PC-9 (cell line): ENCODE results near the gene RXRA. TPM values are rescaled to one million over a fixed set of nuclear protein-coding genes. Genes with fewer than 3 reads are reported as not detected.

Experiments used
- BruUV-seq: library from RNA; stranded (reverse); fragments of 400-500 nt; replicated peaks from 2 replicates; lab custom pipeline; 2021; lab: Mats Ljungman, UMichigan
- CTCF ChIA-PET: fragments of 300-600 bp; sonication (Branson Sonifier 250); formaldehyde crosslinking; loops from one replicate; lab custom pipeline; 2022; ENCODE audit warnings: antibody characterized with exemption; lab: Charles Lee
- POLR2A ChIA-PET: fragments of 300-600 bp; sonication (Branson Sonifier 250); formaldehyde crosslinking; loops from one replicate; lab custom pipeline; 2022; ENCODE audit warnings: antibody characterized with exemption; ENCODE audit not compliant: unreplicated experiment; lab: Charles Lee
- DNase-seq, 2 experiments: peaks; one replicate each; pipeline versions ENCODE4 v3.0.0 to v3.0.0-alpha.2; 2015 to 2022; ENCODE audit warnings: mixed read lengths in 1 of 2
- H2AFZ ChIP-seq: fragments of 200-600 bp; sonication (generic); 2 replicates; pipeline ENCODE4 v1.8.1; 2017; ENCODE audit warnings: antibody characterized with exemption
- H3F3A ChIP-seq: fragments of 200-600 bp; sonication (generic); 2 replicates; pipeline ENCODE4 v1.8.1; 2017; ENCODE audit warnings: antibody characterized with exemption, mild to moderate bottlenecking, low read depth; ENCODE audit not compliant: insufficient read depth
- H3K27ac ChIP-seq: fragments of 200-600 bp; sonication (generic); 2 replicates; pipeline ENCODE4 v1.6.1; 2016; ENCODE audit warnings: mixed run types
- H3K27me3 ChIP-seq: fragments of 200-600 bp; sonication (generic); 2 replicates; pipeline ENCODE4 v1.6.1; 2016; ENCODE audit warnings: low read depth, mixed run types; ENCODE audit not compliant: insufficient read depth
- H3K36me3 ChIP-seq: fragments of 200-600 bp; sonication (generic); 2 replicates; pipeline ENCODE4 v1.6.1; 2016; ENCODE audit warnings: low read depth, mixed run types
- H3K4me1 ChIP-seq: fragments of 200-600 bp; sonication (generic); replicated peaks from 2 replicates; pipeline ENCODE4 v1.6.1; 2016; ENCODE audit warnings: mixed run types; ENCODE audit not compliant: insufficient read depth
- H3K4me2 ChIP-seq: fragments of 200-600 bp; sonication (generic); 2 replicates; pipeline ENCODE4 v1.6.1; 2017; ENCODE audit warnings: mixed run types
- H3K4me3 ChIP-seq: fragments of 200-600 bp; sonication (generic); 2 replicates; pipeline ENCODE4 v1.6.1; 2016; ENCODE audit warnings: mixed run types
- H3K79me2 ChIP-seq: fragments of 200-600 bp; sonication (generic); 2 replicates; pipeline ENCODE4 v1.6.1; 2017; ENCODE audit warnings: low read depth, mixed run types
- H3K9me2 ChIP-seq: fragments of 200-600 bp; sonication (generic); 2 replicates; pipeline ENCODE4 v1.8.1; 2017; ENCODE audit warnings: mild to moderate bottlenecking; ENCODE audit not compliant: insufficient read depth
- H3K9me3 ChIP-seq: fragments of 200-600 bp; sonication (generic); 2 replicates; pipeline ENCODE4 v1.8.1; 2016; ENCODE audit warnings: low read depth; ENCODE audit not compliant: insufficient read depth
- H4K20me1 ChIP-seq: fragments of 200-600 bp; sonication (generic); 2 replicates; pipeline ENCODE4 v1.8.1; 2017; ENCODE audit not compliant: insufficient read depth
- EZH2 ChIP-seq: fragments of 200-600 bp; sonication (generic); IDR thresholded peaks from 2 replicates; pipeline ENCODE4 v1.8.0; 2017; ENCODE audit warnings: antibody characterized with exemption, low read depth
- intact Hi-C: fragments of 100-400 bp; cut with micrococcal nuclease; formaldehyde crosslinking; loops from one replicate; pipeline ENCODE4 v1.10.0; 2022; ENCODE audit not compliant: unreplicated experiment
- total RNA-seq: library from RNA; stranded (reverse); gene quantifications from 2 replicates; pipeline ENCODE4 v1.2.3, GENCODE V29; 2021
- TF ChIP-seq, protein P1 (sequence below): fragments of 200-600 bp; sonication (generic); conservative IDR thresholded peaks from 2 replicates; pipeline ENCODE4 v1.6.1; 2017; ENCODE audit warnings: mixed run types, antibody characterized with exemption, mild to moderate bottlenecking, moderate library complexity

The RXRA gene
- total RNA-seq, 1 experiment from 2014 or later = 146 TPM

DNA sequence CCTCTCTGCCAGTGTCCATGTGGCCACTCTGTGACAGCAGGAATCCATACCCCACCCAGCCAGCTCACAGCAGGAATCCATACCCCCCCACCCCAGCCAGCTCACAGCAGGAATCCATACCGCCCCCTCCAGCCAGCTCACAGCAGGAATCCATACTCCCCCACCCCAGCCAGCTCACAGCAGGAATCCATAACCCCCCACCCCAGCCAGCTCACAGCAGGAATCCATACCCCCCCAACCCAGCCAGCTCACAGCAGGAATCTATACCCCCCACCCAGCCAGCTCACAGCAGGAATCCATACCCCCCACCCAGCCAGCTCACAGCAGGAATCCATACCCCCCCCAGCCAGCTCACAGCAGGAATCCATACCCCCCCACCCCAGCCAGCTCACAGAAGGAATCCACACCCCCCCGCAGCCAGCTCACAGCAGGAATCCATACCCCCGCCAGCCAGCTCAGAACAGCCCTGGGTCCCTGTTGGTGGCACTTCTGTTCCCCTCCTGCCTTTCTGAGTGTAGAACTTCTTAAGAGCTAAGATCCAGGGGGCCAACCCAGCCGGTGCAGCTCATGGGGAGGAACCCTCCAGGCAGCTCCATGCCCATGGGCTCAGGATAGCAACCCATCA is 8.4 kb upstream of the RXRA start:
- POLR2A ChIA-PET = interaction anchor here (0.8 kb wide), 1 partner anchor 385 kb away, joined by 25 read pairs; no protein-coding TSS in a partner anchor
- H3K9me3 ChIP-seq = no peaks in the 10 kb centered on the region
- CTCF ChIA-PET = interaction anchor here (0.8 kb wide), 1 partner anchor 83 kb away, joined by 7 read pairs; no protein-coding TSS in a partner anchor
- no peaks in the 10 kb centered on the region for H3K9me2 ChIP-seq
- no peaks in the 10 kb centered on the region for H3K4me1 ChIP-seq
- no TSS peak for BruUV-seq
- H3K4me3 ChIP-seq = no peak overlapping the region
- no peaks in the 10 kb centered on the region for H4K20me1 ChIP-seq
- H3K79me2 ChIP-seq = no peaks in the 10 kb centered on the region
- no peak overlapping the region for H3K27ac ChIP-seq
- H2AFZ ChIP-seq = no peak overlapping the region
- no peaks in the 10 kb centered on the region for H3F3A ChIP-seq
- no peaks in the 10 kb centered on the region for H3K36me3 ChIP-seq
- TF ChIP-seq, protein P1, sequence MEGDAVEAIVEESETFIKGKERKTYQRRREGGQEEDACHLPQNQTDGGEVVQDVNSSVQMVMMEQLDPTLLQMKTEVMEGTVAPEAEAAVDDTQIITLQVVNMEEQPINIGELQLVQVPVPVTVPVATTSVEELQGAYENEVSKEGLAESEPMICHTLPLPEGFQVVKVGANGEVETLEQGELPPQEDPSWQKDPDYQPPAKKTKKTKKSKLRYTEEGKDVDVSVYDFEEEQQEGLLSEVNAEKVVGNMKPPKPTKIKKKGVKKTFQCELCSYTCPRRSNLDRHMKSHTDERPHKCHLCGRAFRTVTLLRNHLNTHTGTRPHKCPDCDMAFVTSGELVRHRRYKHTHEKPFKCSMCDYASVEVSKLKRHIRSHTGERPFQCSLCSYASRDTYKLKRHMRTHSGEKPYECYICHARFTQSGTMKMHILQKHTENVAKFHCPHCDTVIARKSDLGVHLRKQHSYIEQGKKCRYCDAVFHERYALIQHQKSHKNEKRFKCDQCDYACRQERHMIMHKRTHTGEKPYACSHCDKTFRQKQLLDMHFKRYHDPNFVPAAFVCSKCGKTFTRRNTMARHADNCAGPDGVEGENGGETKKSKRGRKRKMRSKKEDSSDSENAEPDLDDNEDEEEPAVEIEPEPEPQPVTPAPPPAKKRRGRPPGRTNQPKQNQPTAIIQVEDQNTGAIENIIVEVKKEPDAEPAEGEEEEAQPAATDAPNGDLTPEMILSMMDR = no peak
- no peak for TF ChIP-seq EZH2
- no peaks in the 10 kb centered on the region for H3K27me3 ChIP-seq
- intact Hi-C loops = no loop called here
- no peak overlapping the region for H3K4me2 ChIP-seq
- no peak for DNase-seq

DNA sequence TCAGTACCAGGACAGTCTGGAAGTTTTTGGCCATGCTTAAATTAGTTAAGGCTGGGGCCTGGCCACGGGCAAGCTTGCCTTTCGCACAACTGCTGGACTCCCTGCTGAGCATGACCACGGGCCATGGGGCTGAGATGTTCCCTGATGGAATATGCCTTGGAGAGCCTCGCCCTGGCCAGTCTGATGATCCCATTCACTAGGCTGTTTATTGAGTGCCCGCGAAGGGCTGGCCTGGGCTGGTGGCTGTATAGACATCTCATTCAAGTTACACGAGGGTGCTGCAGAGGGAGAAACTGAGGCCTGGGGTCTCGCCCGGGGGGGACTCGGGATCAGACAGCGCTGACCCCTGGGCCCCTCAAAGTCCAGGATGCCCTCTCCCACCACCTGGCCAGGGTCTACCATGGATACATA is 7.8 kb upstream of the RXRA start:
- Histone ChIP-seq H4K20me1 (no peaks in the 10 kb centered on the region), H3K9me2 (no peaks in the 10 kb centered on the region), H3K4me3 (no peak overlapping the region), H3K9me3 (no peaks in the 10 kb centered on the region), H3K27me3 (no peaks in the 10 kb centered on the region), H2AFZ (no peak overlapping the region), H3K4me1 (no peaks in the 10 kb centered on the region), H3F3A (no peaks in the 10 kb centered on the region; the same call in 1 of the 2 replicates), H3K27ac (no peak overlapping the region), H3K79me2 (no peaks in the 10 kb centered on the region), H3K4me2 (no peak overlapping the region), H3K36me3 (no peaks in the 10 kb centered on the region)
- intact Hi-C loops = no loop called here
- ChIA-PET CTCF (no interaction called here), POLR2A (no interaction called here)
- DNase-seq = no peak
- no TSS peak for BruUV-seq
- no peak for TF ChIP-seq EZH2
- TF ChIP-seq, protein P1 = no peak

DNA sequence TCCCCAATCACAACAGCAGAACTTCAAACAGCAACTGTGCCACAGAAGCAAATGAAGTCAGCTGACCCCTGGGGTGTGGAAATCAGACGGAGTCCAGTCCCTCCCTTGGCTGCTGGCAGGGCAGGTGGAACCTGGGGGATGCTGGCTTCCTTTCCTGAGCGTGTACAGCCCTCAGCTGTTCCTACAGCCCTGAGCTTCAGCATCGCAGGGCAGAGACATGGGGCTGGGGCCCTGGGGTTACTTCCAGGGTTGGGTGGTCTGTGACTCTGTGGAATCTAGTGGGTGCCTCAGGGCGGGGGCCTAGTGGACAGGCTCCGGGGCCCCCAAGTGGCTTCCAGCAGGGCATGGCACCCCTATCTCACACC is 7.3 kb upstream of the RXRA start:
- no peaks in the 10 kb centered on the region for H4K20me1 ChIP-seq
- intact Hi-C loops = no loop called here
- no peak overlapping the region for H3K4me3 ChIP-seq
- TF ChIP-seq, protein P1 = no peak
- no peak for TF ChIP-seq EZH2
- CTCF ChIA-PET = no interaction called here
- H3F3A ChIP-seq = peaks cover 4% of the 10 kb centered on the region; the same call in 1 of the 2 replicates
- no peaks in the 10 kb centered on the region for H3K27me3 ChIP-seq
- no TSS peak for BruUV-seq
- H2AFZ ChIP-seq = no peak overlapping the region
- no peaks in the 10 kb centered on the region for H3K9me3 ChIP-seq
- H3K9me2 ChIP-seq = no peaks in the 10 kb centered on the region
- DNase-seq = no peak
- no peaks in the 10 kb centered on the region for H3K36me3 ChIP-seq
- no peaks in the 10 kb centered on the region; the same call in 1 of the 2 replicates for H3K4me1 ChIP-seq
- POLR2A ChIA-PET = no interaction called here
- no peak overlapping the region for H3K27ac ChIP-seq
- no peaks in the 10 kb centered on the region for H3K79me2 ChIP-seq
- no peak overlapping the region for H3K4me2 ChIP-seq
